Adipocyte (in vitro differentiated cells): ENCODE results near the gene TCERG1L.

Source experiments
- DNase-seq: peaks from one replicate; pipeline ENCODE4 v3.0.0-alpha.2; 2015; ENCODE audit warnings: low read depth
- H3K27me3 ChIP-seq: replicated peaks from 2 replicates; pipeline ENCODE4 v1.7.0; 2013; ENCODE audit warnings: mild to moderate bottlenecking, low read length, moderate library complexity; ENCODE audit not compliant: control insufficient read depth, insufficient read depth
- H3K36me3 ChIP-seq: 2 replicates; pipeline ENCODE4 v1.7.0; 2013; ENCODE audit warnings: low read length, mild to moderate bottlenecking, moderate library complexity; ENCODE audit not compliant: control insufficient read depth, insufficient read depth, severe bottlenecking
- H3K4me1 ChIP-seq: 2 replicates; pipeline ENCODE4 v1.7.0; 2013; ENCODE audit warnings: mild to moderate bottlenecking, low read length, moderate library complexity; ENCODE audit not compliant: control insufficient read depth, insufficient read depth
- H3K4me3 ChIP-seq: 2 replicates; pipeline ENCODE4 v1.7.0; 2013; ENCODE audit warnings: mild to moderate bottlenecking, low read length, moderate library complexity
- H3K9ac ChIP-seq: 2 replicates; pipeline ENCODE4 v1.7.0; 2013; ENCODE audit warnings: mild to moderate bottlenecking, low read length, moderate library complexity
- H3K9me3 ChIP-seq: 2 replicates; pipeline ENCODE4 v1.7.0; 2013; ENCODE audit warnings: mild to moderate bottlenecking, low read length, moderate library complexity; ENCODE audit not compliant: control insufficient read depth

Gene TCERG1L

GRCh38 chr10:131270461-131271190 lies 40.9 kb downstream of the TCERG1L start:
- no peak overlapping the region for H3K9ac ChIP-seq
- H3K36me3 ChIP-seq = no peaks in the 10 kb centered on the region
- H3K9me3 ChIP-seq = no peaks in the 10 kb centered on the region
- H3K27me3 ChIP-seq = no peaks in the 10 kb centered on the region
- no peak overlapping the region for H3K4me3 ChIP-seq
- no peaks in the 10 kb centered on the region for H3K4me1 ChIP-seq
- no peak for DNase-seq

GRCh38 chr10:131269776-131270460 lies 41.6 kb downstream of the TCERG1L start:
- H3K4me3 ChIP-seq = no peak overlapping the region
- H3K9ac ChIP-seq = no peak overlapping the region
- no peaks in the 10 kb centered on the region for H3K9me3 ChIP-seq
- H3K27me3 ChIP-seq = no peaks in the 10 kb centered on the region
- no peaks in the 10 kb centered on the region for H3K4me1 ChIP-seq
- no peaks in the 10 kb centered on the region for H3K36me3 ChIP-seq
- no peak for DNase-seq

GRCh38 chr10:131267814-131268095 lies 43.8 kb downstream of the TCERG1L start:
- H3K4me1 ChIP-seq = no peaks in the 10 kb centered on the region
- no peak overlapping the region for H3K9ac ChIP-seq
- H3K4me3 ChIP-seq = no peak overlapping the region
- no peaks in the 10 kb centered on the region for H3K36me3 ChIP-seq
- no peaks in the 10 kb centered on the region for H3K27me3 ChIP-seq
- H3K9me3 ChIP-seq = no peaks in the 10 kb centered on the region
- no peak for DNase-seq

GRCh38 chr10:131266936-131267813 lies 44.3 kb downstream of the TCERG1L start:
- no peaks in the 10 kb centered on the region for H3K9me3 ChIP-seq
- no peak overlapping the region for H3K9ac ChIP-seq
- H3K4me3 ChIP-seq = no peak overlapping the region
- no peak for DNase-seq
- no peaks in the 10 kb centered on the region for H3K27me3 ChIP-seq
- no peaks in the 10 kb centered on the region for H3K4me1 ChIP-seq
- no peaks in the 10 kb centered on the region for H3K36me3 ChIP-seq

GRCh38 chr10:131264110-131264788 lies 47.3 kb downstream of the TCERG1L start:
- Histone ChIP-seq H3K4me3 (no peak overlapping the region), H3K27me3 (no peaks in the 10 kb centered on the region), H3K9ac (no peak overlapping the region), H3K4me1 (no peaks in the 10 kb centered on the region), H3K36me3 (no peaks in the 10 kb centered on the region), H3K9me3 (no peaks in the 10 kb centered on the region)
- DNase-seq = no peak

GRCh38 chr10:131261890-131262475 lies 49.5 kb downstream of the TCERG1L start:
- Histone ChIP-seq H3K9me3 (no peaks in the 10 kb centered on the region), H3K4me3 (no peak overlapping the region), H3K27me3 (no peaks in the 10 kb centered on the region), H3K9ac (no peak overlapping the region), H3K36me3 (no peaks in the 10 kb centered on the region), H3K4me1 (no peaks in the 10 kb centered on the region)
- DNase-seq = no peak

- no peaks in the 10 kb centered on the region for H3K27me3 ChIP-seq
- no peak for DNase-seq
- no peaks in the 10 kb centered on the region for H3K4me1 ChIP-seq
- H3K4me3 ChIP-seq = no peak overlapping the region
- no peaks in the 10 kb centered on the region for H3K9me3 ChIP-seq
- H3K36me3 ChIP-seq = no peaks in the 10 kb centered on the region
- H3K9ac ChIP-seq = no peak overlapping the region
Observed at GRCh38 chr10:131260452-131261211, 50.9 kb downstream of the TCERG1L start.

- Histone ChIP-seq H3K9ac (no peak overlapping the region), H3K4me3 (no peak overlapping the region), H3K4me1 (no peaks in the 10 kb centered on the region), H3K27me3 (no peaks in the 10 kb centered on the region), H3K9me3 (no peaks in the 10 kb centered on the region), H3K36me3 (no peaks in the 10 kb centered on the region)
- DNase-seq = no peak
Observed at GRCh38 chr10:131260031-131260430, 51.5 kb downstream of the TCERG1L start.

GRCh38 chr10:131259535-131259934 lies 52.0 kb downstream of the TCERG1L start:
- H3K4me1 ChIP-seq = no peaks in the 10 kb centered on the region
- no peaks in the 10 kb centered on the region for H3K27me3 ChIP-seq
- H3K36me3 ChIP-seq = no peaks in the 10 kb centered on the region
- DNase-seq = no peak
- H3K9ac ChIP-seq = no peak overlapping the region
- H3K9me3 ChIP-seq = no peaks in the 10 kb centered on the region
- H3K4me3 ChIP-seq = no peak overlapping the region

- Histone ChIP-seq H3K4me3 (no peak overlapping the region), H3K9me3 (no peaks in the 10 kb centered on the region), H3K27me3 (no peaks in the 10 kb centered on the region), H3K4me1 (no peaks in the 10 kb centered on the region), H3K36me3 (no peaks in the 10 kb centered on the region), H3K9ac (no peak overlapping the region)
- DNase-seq = no peak
Observed at GRCh38 chr10:131258256-131258655, 53.3 kb downstream of the TCERG1L start.
